Thyroid gland (tissue), 4 donors: ENCODE results near the gene KCNJ3. TPM values are rescaled to one million over a fixed set of nuclear protein-coding genes. Genes with fewer than 3 reads are reported as not detected.

ENCODE experiments used
- DNase-seq, 2 donors: peaks; one replicate each; pipeline ENCODE4 v3.0.0-alpha.2; 2019
- H3K27ac ChIP-seq, 3 donors: fragments of 200-600 bp; sonication (generic); 1 replicate in 2 of 3; 2 replicates in 1 of 3; pipeline ENCODE4 v1.5.1; 2016 to 2019; ENCODE audit warnings: mild to moderate bottlenecking in 1 of 3, moderate library complexity in 1 of 3
- H3K27me3 ChIP-seq: fragments of 200-600 bp; sonication (generic); one replicate; pipeline ENCODE4 v1.5.1; 2019
- H3K36me3 ChIP-seq, 2 donors: fragments of 200-600 bp; sonication (generic); one replicate each; pipeline ENCODE4 v1.5.1; 2016 to 2019
- H3K4me1 ChIP-seq, 2 donors: fragments of 200-600 bp; sonication (generic); one replicate each; pipeline ENCODE4 v1.5.1; 2017 to 2019
- H3K4me3 ChIP-seq, 3 donors: fragments of 200-600 bp; sonication (generic); replicated peaks in 1 of 3; 1 replicate in 2 of 3; 2 replicates in 1 of 3; pipeline ENCODE4 v1.5.1; 2016; ENCODE audit warnings: mild to moderate bottlenecking in 1 of 3
- H3K9me3 ChIP-seq: fragments of 200-600 bp; sonication (generic); one replicate; pipeline ENCODE4 v1.5.1; 2017
- POLR2A ChIP-seq, 2 donors: fragments of 450-650 bp; IDR thresholded peaks; one replicate each; pipeline ENCODE4 v1.6.1; 2017; ENCODE audit warnings: antibody characterized with exemption in 2 of 2, mild to moderate bottlenecking in 2 of 2, moderate library complexity in 1 of 2
- WGBS, 2 donors: methylation state at CpG; one replicate each; pipeline ENCODE4 v1.1.5; 2017; 5-methylcytosine and 5-hydroxymethylcytosine counted together
- intact Hi-C: fragments of 100-400 bp; cut with DNase I; formaldehyde crosslinking; loops from one replicate; pipeline ENCODE4 v1.15.1; 2023
- total RNA-seq, 4 donors: library from RNA; depleted of rRNA; stranded (reverse); fragments of >200 nt; gene quantifications; one replicate each; pipeline ENCODE4 v1.2.3, GENCODE V29; 2016
- TF ChIP-seq, protein P1 (sequence below), 6 experiments: fragments of 200-600 bp in 3 of 6; fragments of 450-650 bp in 3 of 6; sonication (generic) in 3 of 6; IDR thresholded peaks; one replicate each; pipeline ENCODE4 v1.5.1; 2016 to 2019; ENCODE audit warnings: antibody characterized with exemption in 6 of 6, mild to moderate bottlenecking in 2 of 6, inconsistent platforms in 1 of 6, moderate library complexity in 1 of 6

KCNJ3 gene
- total RNA-seq, 4 donors from 2014 or later = not detected

DNA sequence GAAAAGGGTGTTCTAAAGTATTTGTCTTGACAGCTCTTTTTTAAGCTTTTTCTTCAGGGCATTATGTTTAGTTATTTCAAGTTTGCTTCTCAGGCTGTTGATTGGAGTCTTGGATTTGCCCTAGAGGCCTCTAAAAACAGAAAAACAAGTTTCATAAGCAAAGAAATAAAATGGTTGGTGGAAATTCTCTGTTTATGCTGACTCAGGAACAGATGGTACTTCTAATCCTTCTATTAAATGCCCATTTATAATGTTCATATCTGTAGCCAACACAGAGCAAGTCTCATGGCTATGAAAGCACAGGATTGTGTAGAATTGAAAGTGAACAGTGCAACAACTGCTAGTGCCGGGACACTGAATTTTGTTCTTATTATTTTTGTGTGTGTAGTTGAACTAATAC, 60.4 kb downstream of the KCNJ3 start:
- no peaks in the 10 kb centered on the region for H3K9me3 ChIP-seq
- intact Hi-C loops = no loop called here
- no peak for DNase-seq
- H3K4me1 ChIP-seq = no peaks in the 10 kb centered on the region
- no peak overlapping the region for H3K27ac ChIP-seq
- no peaks in the 10 kb centered on the region for H3K36me3 ChIP-seq
- no peak for TF ChIP-seq POLR2A (IDR thresholded peaks at IDR 0.05)
- TF ChIP-seq, protein P1, sequence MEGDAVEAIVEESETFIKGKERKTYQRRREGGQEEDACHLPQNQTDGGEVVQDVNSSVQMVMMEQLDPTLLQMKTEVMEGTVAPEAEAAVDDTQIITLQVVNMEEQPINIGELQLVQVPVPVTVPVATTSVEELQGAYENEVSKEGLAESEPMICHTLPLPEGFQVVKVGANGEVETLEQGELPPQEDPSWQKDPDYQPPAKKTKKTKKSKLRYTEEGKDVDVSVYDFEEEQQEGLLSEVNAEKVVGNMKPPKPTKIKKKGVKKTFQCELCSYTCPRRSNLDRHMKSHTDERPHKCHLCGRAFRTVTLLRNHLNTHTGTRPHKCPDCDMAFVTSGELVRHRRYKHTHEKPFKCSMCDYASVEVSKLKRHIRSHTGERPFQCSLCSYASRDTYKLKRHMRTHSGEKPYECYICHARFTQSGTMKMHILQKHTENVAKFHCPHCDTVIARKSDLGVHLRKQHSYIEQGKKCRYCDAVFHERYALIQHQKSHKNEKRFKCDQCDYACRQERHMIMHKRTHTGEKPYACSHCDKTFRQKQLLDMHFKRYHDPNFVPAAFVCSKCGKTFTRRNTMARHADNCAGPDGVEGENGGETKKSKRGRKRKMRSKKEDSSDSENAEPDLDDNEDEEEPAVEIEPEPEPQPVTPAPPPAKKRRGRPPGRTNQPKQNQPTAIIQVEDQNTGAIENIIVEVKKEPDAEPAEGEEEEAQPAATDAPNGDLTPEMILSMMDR (IDR thresholded peaks at IDR 0.05) = no peak
- H3K4me3 ChIP-seq = no peak overlapping the region
- 89 to 92% methylated on average over 1 of the region's 1 CpG for WGBS, 2 donors
- no peaks in the 10 kb centered on the region for H3K27me3 ChIP-seq

DNA sequence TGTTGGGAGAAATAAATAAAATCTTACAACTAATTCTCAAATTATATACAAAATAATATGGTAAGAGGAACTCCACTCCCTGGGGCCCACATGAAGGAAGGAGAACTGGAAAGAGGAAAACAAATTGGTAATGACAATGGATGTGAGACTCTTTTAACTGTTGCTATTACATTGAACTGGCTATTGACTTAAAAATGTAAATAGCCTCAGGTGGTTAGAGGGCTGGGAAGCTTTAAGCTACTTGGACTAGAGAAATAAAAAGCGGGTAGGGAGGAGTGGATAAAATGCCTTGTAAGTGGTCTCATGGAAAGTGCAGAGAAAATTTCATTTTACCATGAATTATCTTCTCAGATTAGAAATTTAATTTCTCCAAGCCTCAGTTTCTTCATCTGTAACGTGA, 64.1 kb downstream of the KCNJ3 start:
- no peaks in the 10 kb centered on the region for H3K27me3 ChIP-seq
- no peaks in the 10 kb centered on the region for H3K36me3 ChIP-seq
- H3K27ac ChIP-seq = no peak overlapping the region
- WGBS, 2 donors = 76 to 77% methylated on average over 2 of the region's 2 CpGs
- H3K9me3 ChIP-seq = no peaks in the 10 kb centered on the region
- DNase-seq = no peak
- no peak overlapping the region for H3K4me3 ChIP-seq
- no peaks in the 10 kb centered on the region for H3K4me1 ChIP-seq
- no peak for TF ChIP-seq POLR2A (IDR thresholded peaks at IDR 0.05)
- TF ChIP-seq, protein P1 (IDR thresholded peaks at IDR 0.05) = no peak
- intact Hi-C loops = no loop called here

DNA sequence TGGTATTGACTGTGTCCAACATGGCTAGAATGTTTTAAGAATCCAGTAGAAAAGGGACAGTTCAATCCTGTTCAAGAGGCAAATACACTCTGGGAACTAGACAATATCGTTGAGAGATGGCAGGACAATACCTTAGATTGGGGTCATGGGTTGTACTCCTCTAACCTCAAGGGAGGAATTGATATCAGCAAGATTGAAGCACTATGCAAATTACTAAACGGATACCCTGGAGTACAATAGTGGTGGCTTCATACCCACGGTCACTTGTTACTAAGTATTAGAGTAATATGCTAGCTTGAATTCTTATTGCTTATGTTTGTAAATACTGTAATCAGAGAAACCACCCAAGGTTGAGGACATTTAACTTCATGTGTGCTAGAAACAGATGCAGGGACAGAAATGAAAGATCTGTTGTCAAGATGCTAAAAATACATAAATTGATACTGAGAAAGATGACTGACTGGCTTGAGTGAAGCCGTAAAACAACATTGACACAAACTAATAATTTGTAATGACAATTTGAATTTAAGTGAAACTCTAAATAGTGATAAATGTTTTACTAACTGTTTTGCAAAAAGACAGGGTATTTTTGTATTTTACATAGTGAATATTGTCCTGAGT, 73.3 kb downstream of the KCNJ3 start:
- DNase-seq = no peak
- H3K27me3 ChIP-seq = no peaks in the 10 kb centered on the region
- 88 to 92% methylated on average over 4 of the region's 4 CpGs for WGBS, 2 donors
- no peak overlapping the region for H3K27ac ChIP-seq
- H3K9me3 ChIP-seq = no peaks in the 10 kb centered on the region
- H3K36me3 ChIP-seq = no peaks in the 10 kb centered on the region
- H3K4me1 ChIP-seq = no peaks in the 10 kb centered on the region
- no peak overlapping the region for H3K4me3 ChIP-seq
- TF ChIP-seq, protein P1 (IDR thresholded peaks at IDR 0.05) = no peak
- TF ChIP-seq POLR2A (IDR thresholded peaks at IDR 0.05) = no peak
- intact Hi-C loops = no loop called here

DNA sequence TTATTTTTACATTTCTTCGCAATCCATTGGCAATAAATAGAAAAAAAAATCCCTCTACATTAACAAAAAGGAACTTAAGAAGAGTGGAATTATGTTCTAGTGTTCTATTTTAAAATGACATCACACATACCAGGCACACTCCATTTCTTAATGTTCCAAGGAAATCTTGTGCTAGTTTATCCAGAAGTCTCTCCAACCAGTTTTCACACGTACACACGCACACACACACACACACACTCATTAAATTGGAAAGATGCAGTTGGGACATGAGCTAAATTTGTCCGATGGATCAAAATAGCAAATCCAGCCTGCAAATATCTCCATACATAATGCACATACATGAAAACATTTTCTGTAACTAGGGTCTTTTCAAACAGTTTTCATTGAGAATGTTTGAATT, 78.3 kb downstream of the KCNJ3 start:
- TF ChIP-seq, protein P1 (IDR thresholded peaks at IDR 0.05) = no peak
- TF ChIP-seq POLR2A (IDR thresholded peaks at IDR 0.05) = no peak
- WGBS, 2 donors = 82 to 83% methylated on average over 4 of the region's 4 CpGs
- H3K4me1 ChIP-seq = no peaks in the 10 kb centered on the region

DNA sequence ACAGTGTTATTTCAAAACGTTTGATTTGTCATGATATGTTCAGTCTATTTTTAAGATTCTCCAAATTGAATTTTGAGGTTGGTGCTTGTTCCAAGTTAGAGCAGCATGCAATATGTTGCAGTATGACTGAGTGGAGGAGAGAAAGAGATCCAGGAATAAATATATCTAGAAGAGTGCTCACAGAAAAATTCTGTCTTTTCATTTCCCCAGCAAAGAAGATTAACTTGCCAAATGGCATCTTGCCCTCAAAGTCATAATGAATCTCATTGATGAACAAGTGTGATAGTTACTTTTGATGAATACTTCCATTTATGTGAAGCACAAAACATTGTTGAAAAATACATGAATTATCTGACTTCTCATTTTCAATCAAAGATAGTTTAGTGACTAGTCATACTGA, 95.9 kb downstream of the KCNJ3 start:
- 52 to 62% methylated on average over 1 of the region's 1 CpG for WGBS, 2 donors
- Histone ChIP-seq H3K27ac (no peak overlapping the region), H3K4me1 (no peaks in the 10 kb centered on the region), H3K9me3 (no peaks in the 10 kb centered on the region), H3K36me3 (no peaks in the 10 kb centered on the region), H3K27me3 (no peaks in the 10 kb centered on the region), H3K4me3 (no peak overlapping the region)
- TF ChIP-seq POLR2A (IDR thresholded peaks at IDR 0.05) = no peak
- TF ChIP-seq, protein P1 (IDR thresholded peaks at IDR 0.05) = no peak
- no peak for DNase-seq
- intact Hi-C loops = no loop called here

More for the DNA sequence above, 78.3 kb downstream of the KCNJ3 start:
- Histone ChIP-seq H3K27me3 (no peaks in the 10 kb centered on the region), H3K4me3 (no peak overlapping the region), H3K27ac (no peak overlapping the region), H3K9me3 (no peaks in the 10 kb centered on the region), H3K36me3 (no peaks in the 10 kb centered on the region)
- intact Hi-C loops = no loop called here
- no peak for DNase-seq
